GM19025 (cell line): ENCODE data around the gene ADSS2.
"Not testable (repeated sequence)": the region's sequence is repeated elsewhere in the genome, so short reads cannot be mapped to it uniquely, and the experiment has no call there.

ENCODE experiments used
- ATAC-seq: cut with Tn5 transposase; IDR thresholded peaks from one replicate; pipeline ENCODE4 v1.9.1; 2021; ENCODE audit warnings: mild to moderate bottlenecking, low read depth, moderate library complexity; ENCODE audit not compliant: unreplicated experiment

ADSS2 gene

DNA sequence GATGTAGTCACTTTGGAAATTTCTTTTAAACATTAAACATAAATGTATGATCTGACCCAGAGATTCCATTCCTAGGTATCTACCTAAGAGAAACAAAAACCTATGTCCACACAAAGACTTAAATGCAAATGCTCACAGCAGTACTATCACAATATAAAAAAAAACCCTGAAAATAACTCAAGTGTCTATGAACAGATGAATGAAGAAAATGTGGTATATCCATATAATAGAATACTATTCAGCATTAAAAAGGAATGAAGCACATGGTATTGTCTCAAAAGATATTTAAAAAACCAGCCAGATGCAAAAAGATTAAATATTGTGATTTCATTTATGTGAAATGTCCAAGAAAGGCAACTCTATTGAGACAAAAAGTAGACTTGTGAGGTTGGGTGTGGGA lies 48.3 kb downstream of the ADSS2 start:
- ATAC-seq = no peak

DNA sequence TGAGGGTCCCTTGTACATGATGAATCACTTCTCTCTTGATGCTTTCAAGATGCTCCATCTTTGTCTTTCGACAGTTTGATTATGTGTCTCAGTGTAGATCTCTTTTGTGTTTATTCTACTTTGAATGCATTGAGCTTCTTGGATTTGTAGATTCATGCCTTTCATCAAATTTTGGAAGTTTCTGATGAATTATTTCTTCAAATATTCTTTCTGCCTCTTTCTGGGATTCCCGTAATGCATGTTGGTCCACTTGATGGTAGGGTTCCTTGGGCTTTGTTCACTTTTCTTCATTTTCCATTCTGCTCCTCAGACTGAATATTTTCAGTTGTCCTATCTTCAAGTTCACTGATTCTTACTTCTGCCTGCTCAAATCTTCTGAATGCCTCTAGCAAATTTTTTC lies 50.7 kb downstream of the ADSS2 start:
- no peak for ATAC-seq

DNA sequence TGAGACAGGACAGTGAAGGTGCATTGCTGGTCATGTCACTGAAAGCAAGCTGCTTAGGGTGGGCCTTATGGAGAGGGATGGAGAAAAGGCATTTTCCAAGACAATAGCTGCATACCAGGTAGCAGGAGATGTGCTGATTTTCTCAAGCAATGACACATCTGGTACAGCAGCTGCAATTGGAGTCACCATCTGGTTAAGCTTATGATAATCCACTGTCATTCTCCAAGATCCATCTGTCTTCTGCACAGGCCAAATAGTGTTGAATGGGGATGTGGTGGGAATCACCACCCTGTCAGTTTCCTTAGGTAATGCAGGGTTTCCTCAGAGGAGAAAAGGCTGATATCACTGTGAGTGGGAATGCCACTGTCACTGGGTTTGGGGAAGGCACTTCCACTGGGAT lies 54.6 kb downstream of the ADSS2 start:
- ATAC-seq = no peak

- ATAC-seq = no peak
Observed at GRCh38 chr1:244395965-244396364, 55.7 kb downstream of the ADSS2 start.

DNA sequence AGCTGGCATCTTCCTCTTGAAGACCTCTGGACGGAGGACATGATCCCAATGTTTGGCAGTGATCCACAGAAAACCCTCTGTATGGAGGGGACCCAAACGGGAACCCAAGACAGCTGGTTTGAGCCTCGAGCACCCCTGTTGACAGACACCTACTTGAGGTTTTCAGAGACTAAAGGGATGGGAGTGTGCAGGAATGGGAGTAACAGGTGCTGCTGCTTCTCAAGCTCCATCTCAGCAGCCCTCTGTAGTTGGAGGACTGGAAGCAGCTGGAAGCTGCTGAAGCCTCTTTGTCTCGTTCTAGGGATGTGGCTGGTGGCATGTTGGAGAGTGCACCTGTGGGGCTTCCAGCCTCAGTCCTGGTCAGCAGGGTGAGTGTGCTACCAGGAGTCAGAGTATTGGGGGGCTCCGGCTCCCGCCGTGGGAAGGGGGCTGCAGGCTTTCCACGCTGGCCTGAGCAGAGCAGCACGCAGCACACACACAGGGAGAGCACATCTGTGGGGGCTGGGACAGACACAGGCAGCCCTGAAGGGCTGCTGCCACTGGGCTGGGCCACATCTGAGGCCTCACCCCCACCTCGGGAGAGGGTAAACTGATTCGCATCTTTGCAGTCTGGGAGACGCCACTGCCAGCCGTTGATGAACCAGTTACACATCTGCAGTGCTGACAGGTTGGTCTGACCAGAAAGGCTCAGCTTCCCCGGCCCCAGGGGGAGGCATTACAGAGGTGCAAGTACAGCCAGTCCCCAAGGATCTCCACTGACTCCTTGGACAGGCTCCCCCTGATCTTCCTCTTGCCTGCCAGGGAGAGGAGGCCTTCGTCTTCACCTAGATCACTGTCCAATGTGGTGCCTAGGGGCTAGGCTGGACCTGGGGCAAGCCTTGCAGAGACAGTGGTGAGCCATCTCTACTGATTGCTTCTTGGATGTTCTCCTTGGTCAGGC lies 56.6 kb downstream of the ADSS2 start:
- ATAC-seq = no peak

DNA sequence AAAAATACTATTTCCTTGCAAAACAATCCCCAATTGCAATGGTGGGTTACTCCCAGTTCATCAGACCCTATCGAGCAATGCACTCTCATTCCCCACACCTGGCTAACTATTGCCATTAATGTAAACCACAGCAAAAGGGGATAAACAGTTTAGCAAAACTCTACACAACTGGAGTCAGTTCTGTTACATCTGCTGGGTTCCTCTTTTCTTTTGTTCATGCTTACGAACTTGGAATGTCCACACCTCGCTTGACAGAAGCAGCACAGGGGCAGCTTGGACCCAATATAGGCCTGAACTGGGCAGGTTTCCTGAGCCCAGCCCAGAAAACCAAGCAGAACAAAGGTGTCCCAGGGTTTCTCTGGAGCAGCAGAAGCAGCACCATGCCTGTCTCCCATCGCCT lies 57.4 kb downstream of the ADSS2 start:
- ATAC-seq = no peak

DNA sequence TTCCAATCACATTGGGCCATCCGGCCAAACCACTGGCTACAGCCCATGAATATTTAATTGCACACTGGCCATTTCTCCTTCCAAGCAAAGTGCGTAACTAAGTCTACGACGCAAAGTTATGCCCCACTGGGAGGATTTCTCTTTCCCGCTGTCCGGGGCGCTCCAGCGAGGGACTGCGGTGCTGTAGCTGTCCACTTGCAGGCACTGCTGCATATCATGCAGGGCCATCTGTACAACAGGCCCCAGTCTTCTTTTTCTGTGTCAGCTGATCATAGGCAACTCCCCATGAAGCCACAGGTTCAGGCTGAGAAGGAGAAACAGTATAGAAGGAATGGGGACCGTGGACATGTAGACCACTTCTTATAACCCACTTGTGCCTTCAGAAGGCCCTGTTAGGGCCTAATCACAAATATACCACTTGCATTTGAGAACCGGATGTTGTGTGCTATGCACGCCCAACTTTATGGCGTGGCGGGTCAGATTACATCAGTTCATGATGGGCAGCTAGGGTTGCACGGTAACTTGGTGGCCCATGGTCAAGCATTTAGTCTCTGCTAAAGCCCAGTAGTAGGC lies 58.0 kb downstream of the ADSS2 start:
- ATAC-seq = no peak

- no peak for ATAC-seq
Observed at GRCh38 chr1:244391761-244392160, 59.9 kb downstream of the ADSS2 start.

DNA sequence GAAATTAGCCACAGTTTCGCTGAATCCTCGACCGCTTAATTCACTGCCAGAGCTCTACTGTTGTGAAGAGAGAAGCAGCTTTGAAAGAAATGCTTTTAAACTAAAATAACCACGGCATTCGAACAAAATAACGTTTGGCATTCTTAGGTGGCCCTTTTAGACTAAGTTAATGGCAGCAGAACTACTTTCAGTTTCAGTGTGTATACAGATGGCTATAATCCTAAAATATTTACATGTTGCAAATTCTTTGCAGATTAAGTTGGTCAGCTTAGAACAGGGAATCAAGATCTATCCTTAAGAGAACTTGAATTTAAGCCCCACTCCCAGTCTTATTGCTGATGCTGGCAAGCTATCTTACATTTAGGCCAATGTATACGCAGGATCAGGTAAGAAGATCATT lies 62.7 kb downstream of the ADSS2 start:
- no peak for ATAC-seq

- no peak for ATAC-seq
Observed at GRCh38 chr1:244387415-244387814, 64.3 kb downstream of the ADSS2 start.

- no peak for ATAC-seq
Observed at GRCh38 chr1:244386595-244386994, 65.1 kb downstream of the ADSS2 start.

GRCh38 chr1:244384066-244384465 lies 67.6 kb downstream of the ADSS2 start:
- ATAC-seq = no peak

- ATAC-seq = no peak
Observed at GRCh38 chr1:244383278-244383884, 68.3 kb downstream of the ADSS2 start.

DNA sequence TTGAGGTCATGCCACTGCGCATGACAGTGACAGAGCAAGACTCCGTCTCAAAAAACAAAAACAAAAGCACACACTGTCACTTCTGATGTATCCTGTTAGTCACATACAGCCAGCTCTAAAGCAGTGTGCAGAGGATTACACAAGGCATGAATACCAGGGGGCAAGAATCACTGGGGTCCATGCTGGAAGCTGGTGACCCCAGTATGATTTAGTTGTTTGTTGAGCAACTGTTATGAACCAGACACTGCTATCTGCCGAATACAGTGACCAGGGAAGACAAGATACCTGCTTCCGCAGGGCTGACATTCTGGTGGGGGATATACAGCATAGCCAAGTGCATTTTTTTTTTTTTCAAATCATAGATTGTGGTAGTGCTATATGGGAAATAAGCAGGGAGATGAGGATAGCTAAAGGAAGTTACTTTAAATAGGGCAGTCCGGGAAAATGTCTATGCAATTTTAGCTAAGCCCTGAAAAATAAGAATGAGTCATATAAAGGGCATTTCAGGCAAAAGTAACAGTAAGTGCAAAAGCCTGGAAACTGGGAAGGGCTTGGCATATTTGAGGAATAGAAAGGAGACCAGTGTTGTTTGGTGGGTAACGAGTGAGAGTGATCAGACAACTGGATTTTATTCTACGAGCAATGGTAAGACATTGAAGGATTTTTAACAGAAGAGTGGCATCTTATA lies 69.7 kb downstream of the ADSS2 start:
- ATAC-seq = no peak

GRCh38 chr1:244376126-244376525 lies 75.6 kb downstream of the ADSS2 start:
- ATAC-seq = no peak

GRCh38 chr1:244375051-244375450 lies 76.7 kb downstream of the ADSS2 start:
- ATAC-seq = no peak

DNA sequence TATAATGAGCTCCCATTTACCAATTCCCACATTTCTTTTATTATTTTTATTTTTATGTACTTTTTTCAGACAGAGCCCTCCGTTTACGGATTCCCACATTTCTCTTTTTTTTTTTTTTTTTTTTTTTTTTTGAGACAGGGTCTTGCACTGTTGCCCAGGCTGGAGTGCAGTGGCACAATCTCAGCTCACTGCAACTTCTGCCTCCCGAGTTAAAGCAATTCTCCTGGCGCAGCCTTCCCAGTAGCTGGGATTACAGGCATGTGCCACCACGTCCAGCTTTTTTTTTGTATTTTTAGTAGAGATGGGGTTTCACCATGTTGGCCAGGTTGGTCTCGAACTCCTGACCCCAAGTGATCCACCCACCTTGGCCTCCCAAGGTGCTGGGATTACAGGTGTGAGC lies 77.2 kb downstream of the ADSS2 start:
- not testable (repeated sequence) for ATAC-seq

DNA sequence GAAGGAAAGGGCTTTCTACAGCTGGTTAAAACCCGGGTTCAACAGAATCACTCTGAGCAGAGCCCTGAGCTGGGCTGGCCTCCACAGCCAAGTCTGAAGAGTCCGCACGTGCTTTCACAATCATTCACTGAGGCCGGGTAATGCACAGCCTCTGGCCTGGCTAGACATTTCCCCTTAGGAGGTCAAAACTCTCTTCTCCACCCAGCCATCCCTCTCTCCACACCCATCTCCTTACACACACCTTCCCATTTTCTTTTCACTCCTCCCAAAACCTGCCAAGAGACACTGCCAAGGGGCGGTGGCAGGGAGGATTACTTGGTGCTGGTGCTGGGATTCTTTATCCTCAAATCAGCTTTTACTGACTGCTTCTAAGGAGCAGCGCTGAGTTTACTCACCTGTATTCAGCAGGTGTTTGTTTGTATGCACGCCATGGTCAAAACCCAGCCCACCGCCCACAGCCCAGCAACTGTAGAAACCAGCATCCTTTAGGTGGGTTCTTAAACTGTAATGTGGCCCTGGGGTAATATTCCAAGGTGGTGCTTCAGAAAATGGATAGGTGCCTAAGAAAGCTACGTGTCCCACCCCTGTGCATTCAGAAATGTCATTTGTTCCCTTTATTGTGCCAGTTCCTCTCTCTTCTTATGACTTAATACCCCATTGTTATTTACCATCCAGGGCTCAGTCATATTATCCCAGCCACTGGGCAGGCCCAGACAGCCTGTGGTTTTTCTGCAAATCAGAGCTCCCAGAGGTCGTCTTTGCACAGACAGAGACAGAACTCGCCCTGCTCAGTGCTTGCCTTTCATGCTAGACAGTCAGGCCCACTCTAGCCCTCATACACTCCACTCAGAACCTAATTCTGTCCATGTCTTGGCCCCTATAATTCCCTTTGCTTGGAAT lies 80.2 kb downstream of the ADSS2 start:
- no peak for ATAC-seq

- no peak for ATAC-seq
Observed at GRCh38 chr1:244370060-244370637, 81.6 kb downstream of the ADSS2 start.
